Measurements from ENCODE around the gene AAGAB. TPM values are rescaled to one million over a fixed set of nuclear protein-coding genes. Genes with fewer than 3 reads are reported as not detected.

Gene AAGAB
- total RNA-seq, 1 experiment from 2014 or later = 39.7 TPM

DNA sequence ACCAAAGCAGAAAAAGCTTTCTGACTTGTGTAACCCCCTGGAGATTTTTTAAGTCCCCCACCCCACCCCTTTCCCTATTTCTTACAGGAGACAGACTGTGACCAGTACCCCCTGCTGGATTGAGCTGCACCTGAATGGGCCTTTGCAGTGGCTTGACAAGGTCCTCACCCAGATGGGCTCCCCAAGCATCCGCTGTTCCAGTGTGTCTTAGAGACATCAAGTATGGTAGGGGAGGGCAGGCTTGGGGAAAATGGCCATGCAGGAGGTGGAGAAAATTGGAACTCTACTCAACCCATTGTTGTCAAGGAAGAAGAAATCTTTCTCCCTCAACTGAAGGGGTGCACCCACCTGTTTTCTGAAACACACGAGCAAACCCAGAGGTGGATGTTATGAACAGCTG lies 64.1 kb downstream of the AAGAB start:
- no peak for DNase-seq (ENCODE audit: extremely low read depth, low read depth)

GRCh38 chr15:67189326-67190051 lies 65.0 kb downstream of the AAGAB start:
- DNase-seq (ENCODE audit: extremely low read depth, low read depth) = no peak

GRCh38 chr15:67188551-67189218 lies 65.8 kb downstream of the AAGAB start:
- no peak for DNase-seq (ENCODE audit: extremely low read depth, low read depth)

- DNase-seq (ENCODE audit: extremely low read depth, low read depth) = no peak
These were observed 67.1 kb downstream of the AAGAB start for GRCh38 chr15:67187351-67187854.

- DNase-seq (ENCODE audit: extremely low read depth, low read depth) = no peak
These were observed 67.8 kb downstream of the AAGAB start for GRCh38 chr15:67186688-67187087.

- DNase-seq (ENCODE audit: extremely low read depth, low read depth) = no peak
These were observed 68.2 kb downstream of the AAGAB start for GRCh38 chr15:67186226-67186649.

DNA sequence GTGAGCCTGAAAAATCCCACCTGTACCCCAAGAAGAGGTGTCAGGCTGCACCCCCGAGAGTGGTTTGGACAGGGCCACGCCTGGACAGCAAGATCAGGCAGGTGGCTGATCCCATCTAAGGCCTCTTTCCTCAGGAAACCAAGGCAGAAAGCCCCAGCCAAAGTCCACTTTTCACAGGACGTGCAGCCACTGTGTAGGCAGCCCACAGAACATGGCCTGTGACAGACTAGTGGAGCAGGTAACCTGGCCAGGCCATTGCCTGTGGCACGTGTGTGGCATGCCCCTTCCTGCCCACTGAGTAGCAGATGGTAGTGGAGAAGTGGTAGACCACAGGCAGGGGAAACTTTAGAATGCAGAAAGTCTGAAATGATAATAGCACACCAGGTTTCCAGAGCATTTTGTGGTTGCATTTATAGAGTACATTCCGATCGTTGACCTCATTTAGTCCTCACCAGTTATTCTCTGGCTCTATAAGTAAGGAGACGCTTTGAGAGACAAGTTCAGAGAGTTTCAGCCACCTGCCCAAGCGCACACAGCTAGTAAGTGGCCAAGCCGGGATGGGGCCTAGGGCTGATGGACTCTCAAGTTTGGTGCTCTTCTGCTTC lies 68.7 kb downstream of the AAGAB start:
- DNase-seq (ENCODE audit: extremely low read depth, low read depth) = no peak

GRCh38 chr15:67185051-67185450 lies 69.4 kb downstream of the AAGAB start:
- DNase-seq (ENCODE audit: extremely low read depth, low read depth) = no peak

DNA sequence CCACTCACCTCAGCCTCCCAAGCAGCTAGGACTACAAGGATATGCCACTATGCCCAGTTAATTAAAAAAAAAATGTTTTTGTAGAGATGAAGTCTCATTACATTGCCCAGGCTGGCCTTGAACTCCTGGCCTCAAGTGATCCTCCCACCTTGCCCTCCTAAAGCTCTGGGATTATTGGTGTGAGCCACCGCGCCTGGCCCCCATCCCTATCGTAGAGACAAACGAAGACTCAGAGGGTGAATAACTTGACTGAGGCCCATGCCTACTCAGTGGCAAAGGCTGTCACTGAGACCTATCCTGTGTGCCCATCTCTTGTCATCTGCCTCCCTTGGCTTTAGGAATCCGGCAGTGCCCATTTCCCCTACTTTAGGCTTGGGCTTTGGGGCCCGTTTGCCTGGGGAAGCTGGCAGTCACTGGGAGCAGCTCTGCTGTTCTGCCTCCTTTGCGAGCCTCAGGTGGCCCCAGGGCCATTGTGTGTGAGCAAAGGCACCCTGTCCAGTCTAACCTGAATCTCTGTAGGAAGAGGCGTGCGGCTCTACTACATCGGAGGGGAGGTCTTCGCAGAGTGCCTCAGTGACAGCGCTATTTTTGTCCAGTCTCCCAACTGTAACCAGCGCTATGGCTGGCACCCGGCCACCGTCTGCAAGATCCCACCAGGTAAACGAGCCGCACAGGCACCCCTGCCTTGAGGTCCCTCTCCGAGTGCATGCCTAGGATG lies 70.1 kb downstream of the AAGAB start:
- DNase-seq (ENCODE audit: extremely low read depth, low read depth) = no peak

GRCh38 chr15:67183443-67184169 lies 70.9 kb downstream of the AAGAB start:
- DNase-seq (ENCODE audit: extremely low read depth, low read depth) = no peak

DNA sequence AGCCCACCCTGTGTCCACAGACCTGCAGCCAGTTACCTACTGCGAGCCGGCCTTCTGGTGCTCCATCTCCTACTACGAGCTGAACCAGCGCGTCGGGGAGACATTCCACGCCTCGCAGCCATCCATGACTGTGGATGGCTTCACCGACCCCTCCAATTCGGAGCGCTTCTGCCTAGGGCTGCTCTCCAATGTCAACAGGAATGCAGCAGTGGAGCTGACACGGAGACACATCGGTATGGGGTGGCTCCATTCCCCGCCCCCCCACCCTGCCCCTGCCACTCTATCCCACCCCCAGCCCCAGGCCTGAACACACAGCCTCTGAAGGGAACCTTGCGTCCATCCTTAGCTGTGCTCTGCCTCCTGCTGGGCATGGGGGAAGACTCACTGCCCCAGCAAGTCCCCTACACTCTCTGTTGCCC lies 73.2 kb downstream of the AAGAB start:
- DNase-seq (ENCODE audit: extremely low read depth, low read depth) = no peak

- no peak for DNase-seq (ENCODE audit: extremely low read depth, low read depth)
These were observed 73.8 kb downstream of the AAGAB start for GRCh38 chr15:67180514-67181191.

DNA sequence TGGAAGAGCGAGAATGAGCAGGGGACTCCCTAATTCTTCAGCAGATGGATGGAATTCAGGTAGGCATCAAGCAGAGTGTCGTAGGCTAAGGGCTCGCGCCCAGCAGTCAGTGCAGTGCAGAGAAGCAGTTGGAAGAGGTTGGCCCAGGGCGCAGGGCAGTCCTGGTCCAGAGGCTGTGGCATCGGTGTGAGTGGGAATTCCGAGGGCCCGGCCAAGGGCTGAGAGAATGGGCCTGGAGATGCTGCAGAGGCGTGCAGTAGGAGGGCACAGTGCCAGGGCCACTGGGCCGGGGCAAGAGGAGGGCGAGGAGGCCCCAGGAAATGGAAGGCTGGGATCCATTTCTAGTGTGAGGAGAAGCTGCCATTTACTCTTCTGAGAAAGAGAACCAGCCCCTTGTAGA lies 74.4 kb downstream of the AAGAB start:
- no peak for DNase-seq (ENCODE audit: extremely low read depth, low read depth)

DNA sequence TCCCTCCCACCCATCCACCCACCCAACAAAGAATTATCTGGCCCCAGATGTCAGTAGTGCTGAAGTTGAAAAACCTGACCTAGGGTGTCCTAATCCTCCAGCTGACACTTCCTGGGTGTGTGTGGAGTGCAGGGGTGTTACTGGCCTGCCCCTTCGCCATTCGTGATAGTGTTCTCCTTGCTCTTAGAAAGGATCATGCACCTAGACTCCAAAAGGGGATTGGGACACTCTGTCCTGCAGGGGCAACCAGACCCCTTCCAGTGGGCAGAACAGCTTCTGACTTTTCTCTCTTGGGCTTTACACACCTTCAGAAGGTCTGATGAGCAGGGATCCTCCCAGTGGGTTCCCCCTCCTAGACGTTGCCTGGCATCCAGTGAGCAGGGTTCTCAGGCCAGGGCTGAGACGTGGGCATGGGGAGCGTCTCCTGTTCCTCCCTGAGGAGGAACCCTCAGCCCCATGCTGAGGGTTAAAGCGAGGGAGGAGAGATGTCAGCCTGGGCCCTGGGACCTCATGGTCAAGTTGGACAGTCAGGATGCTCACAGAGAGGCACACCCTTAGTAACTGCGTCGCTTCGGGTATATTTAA lies 75.0 kb downstream of the AAGAB start:
- DNase-seq (ENCODE audit: extremely low read depth, low read depth) = no peak

GRCh38 chr15:67178569-67179210 lies 75.8 kb downstream of the AAGAB start:
- no peak for DNase-seq (ENCODE audit: extremely low read depth, low read depth)

DNA sequence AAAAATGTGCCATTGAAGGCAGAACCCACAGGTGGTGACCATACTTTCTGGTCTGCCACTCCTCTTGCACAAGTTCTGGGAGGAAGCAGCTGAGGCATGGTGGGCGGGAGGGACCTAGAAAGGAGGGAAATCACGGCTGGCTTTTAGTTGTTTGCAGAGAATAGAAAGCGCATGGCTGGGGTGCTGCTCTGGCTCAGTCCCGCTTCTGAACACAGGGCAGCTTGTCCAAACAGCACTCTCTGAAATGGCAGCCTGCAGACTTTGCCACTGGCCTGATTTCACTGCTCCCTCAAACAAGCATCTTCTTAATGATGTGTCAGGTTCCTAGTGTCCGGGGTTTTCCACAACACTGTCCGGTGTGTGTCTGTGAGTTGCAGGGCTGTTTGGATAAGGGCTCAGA lies 76.7 kb downstream of the AAGAB start:
- DNase-seq (ENCODE audit: extremely low read depth, low read depth) = no peak

GRCh38 chr15:67176195-67176971 lies 78.1 kb downstream of the AAGAB start:
- DNase-seq (ENCODE audit: extremely low read depth, low read depth) = no peak

DNA sequence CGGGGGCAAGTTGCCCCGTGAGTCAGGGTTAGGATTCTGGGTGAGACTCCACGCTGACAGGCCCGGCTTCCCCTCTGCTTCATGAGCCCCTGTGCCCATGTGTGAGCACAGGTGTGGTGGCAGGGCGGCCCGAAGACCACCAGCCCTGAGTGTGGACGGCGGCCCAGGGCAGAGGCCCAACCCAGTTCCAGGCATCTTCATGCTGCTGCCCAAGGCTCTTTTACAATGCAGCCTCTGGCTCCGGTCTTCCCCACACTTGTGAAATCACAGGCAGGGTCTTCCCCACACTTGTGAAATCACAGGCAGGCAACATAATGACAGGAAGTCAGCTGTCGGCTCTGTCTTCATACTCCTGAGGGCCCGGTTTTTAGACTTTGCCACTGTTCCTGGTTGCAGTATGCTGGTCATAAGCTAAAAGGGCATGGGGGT lies 78.8 kb downstream of the AAGAB start:
- no peak for DNase-seq (ENCODE audit: extremely low read depth, low read depth)
